Measurements from ENCODE around the gene TOX2. TPM values are rescaled to one million over a fixed set of nuclear protein-coding genes. Genes with fewer than 3 reads are reported as not detected.

Gene TOX2
- total RNA-seq, 2 donors from 2014 or later, result 1.1 to 3.5 TPM

DNA sequence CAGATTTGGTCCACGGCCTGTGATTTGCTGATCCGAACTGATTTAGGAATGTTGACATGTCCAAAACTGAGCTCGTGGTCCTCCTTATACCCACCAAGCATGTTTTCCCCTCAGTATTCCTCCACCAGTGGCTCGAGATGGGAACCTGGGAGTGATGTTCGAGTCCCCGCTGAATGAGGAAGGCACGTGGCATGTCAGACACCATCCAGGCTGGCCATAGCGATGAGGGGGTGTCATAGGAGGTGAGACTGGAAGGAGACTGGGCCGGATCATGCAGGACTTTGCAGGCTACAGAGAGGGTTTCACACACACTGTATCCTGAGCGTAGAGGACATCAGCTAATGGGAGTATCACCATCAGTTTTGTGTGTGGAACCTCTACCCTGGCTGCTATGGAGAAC is 78.2 kb downstream of the TOX2 start:
- Mint-ChIP-seq H3K4me1 (peaks cover 7% of the 10 kb centered on the region), H3K4me3 (no peak overlapping the region), H3K36me3 (ENCODE audit: low read depth) (no peaks in the 10 kb centered on the region), H3K27ac (no peak overlapping the region), H3K9me3 (no peaks in the 10 kb centered on the region), H3K27me3 (no peaks in the 10 kb centered on the region)
- ATAC-seq (replicated peaks), result no peak

DNA sequence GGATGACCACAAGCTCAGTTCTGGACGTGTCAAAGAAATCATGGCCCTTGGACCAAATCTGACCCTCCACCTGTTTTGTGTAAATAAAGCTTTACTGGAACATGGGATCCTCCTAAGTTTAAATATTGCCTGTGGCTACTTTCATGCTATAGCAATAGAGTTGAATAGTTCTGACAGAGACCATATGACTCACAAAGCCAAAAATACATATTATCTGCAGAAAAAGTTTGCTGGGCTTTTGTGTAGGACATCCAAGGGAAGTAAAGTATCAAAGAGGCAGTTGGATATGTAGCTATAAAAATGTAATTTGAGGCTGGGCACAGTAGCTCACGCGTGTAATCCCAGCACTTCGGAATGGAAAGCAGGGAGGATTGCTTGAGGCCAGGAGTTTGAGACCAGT is 78.9 kb downstream of the TOX2 start:
- H3K4me3 Mint-ChIP-seq, result no peak overlapping the region
- no peak overlapping the region for H3K27ac Mint-ChIP-seq
- H3K4me1 Mint-ChIP-seq, result peaks cover 2% of the 10 kb centered on the region
- no peaks in the 10 kb centered on the region for H3K36me3 Mint-ChIP-seq (ENCODE audit: low read depth)
- no peaks in the 10 kb centered on the region for H3K27me3 Mint-ChIP-seq
- no peaks in the 10 kb centered on the region for H3K9me3 Mint-ChIP-seq
- no peak for ATAC-seq (replicated peaks)

DNA sequence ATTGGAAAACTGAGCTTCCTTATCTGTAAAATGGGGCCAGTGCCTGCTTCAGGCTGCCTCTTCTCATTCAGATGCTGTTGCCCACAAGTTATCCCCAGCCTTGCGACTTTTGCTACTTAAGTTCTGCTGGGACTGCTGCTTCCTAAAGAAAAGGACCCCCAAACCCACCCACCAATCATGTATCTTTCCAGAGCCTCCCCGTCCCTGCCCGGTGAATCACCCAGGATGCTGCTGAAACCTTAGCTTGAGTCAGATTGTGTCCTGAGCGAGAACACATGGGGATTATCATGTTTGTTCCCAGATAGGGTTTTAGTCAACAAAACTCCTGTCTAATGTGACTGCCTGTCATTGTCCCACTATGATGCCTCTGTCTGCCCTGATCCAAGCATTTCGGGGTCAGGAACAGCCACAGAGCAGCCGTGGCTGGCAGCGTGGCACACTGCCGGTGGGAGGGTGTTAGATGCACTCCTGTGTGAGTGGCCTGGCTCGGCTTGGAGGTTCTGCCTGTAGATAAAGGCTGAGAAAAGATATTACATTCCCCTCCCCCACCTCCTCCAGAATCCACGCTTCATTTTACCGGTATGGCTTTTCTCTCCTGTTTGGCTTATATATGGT is 79.9 kb downstream of the TOX2 start:
- ATAC-seq (replicated peaks), result no peak
- Mint-ChIP-seq H3K4me1 (no peaks in the 10 kb centered on the region), H3K27me3 (peaks cover under 1% of the 10 kb centered on the region), H3K36me3 (ENCODE audit: low read depth) (no peaks in the 10 kb centered on the region), H3K4me3 (no peak overlapping the region), H3K9me3 (no peaks in the 10 kb centered on the region), H3K27ac (no peak overlapping the region)

DNA sequence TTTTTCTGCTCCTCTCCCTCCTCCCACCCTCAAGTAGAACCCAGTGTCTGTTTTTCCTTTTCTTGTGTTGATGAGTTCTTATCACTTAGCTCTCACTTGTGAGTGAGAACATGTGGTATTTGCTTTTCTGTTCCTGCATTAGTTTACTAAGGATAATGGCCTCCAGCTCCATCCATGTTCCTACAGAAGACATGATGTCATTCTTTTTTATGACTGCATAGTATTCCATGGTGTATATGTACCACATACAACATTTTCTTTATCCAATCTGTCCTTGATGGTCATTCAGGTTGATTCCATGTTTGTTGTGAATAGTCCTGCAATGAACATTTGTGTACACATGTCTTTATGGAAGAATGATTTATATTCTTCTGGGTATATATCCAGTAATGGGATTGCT is 81.0 kb downstream of the TOX2 start:
- Mint-ChIP-seq H3K27ac (no peak overlapping the region), H3K4me1 (no peaks in the 10 kb centered on the region), H3K9me3 (peaks cover 4% of the 10 kb centered on the region), H3K36me3 (ENCODE audit: low read depth) (no peaks in the 10 kb centered on the region), H3K4me3 (no peak overlapping the region), H3K27me3 (peaks cover 10% of the 10 kb centered on the region)
- ATAC-seq (replicated peaks), result no peak

DNA sequence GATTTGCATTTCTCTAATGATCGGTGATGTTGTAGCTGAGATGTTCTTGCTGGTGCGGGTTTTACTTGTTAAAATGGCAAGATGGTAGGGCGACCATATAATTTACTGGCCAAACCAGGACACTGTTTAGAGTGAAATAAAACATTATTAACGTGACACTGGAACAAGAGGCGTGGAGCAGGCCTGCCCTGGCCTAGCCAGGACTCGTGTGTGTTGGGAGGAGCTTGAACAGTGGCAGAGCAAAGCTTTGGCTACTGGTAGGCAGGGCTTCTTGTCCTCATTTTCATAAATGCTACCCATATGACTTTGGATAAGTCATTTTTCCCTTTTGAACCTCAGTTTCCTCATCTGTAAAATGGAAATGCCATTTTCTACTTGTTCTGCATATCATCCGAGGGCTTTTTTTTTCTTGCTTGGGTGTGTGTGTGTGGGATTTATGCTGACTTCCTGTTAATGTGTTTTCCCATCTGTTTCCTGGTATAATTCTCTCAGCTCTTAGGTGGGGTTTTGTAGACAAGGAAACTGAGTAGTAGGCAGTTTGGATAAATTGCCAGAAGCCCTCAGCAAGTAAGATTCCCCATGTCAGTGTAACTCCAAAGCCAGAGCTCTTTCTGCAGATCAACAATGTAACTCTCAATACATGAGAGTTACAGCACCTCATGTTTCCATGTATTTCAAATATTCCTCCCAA is 81.7 kb downstream of the TOX2 start:
- peaks cover 12% of the 10 kb centered on the region for H3K27me3 Mint-ChIP-seq

DNA sequence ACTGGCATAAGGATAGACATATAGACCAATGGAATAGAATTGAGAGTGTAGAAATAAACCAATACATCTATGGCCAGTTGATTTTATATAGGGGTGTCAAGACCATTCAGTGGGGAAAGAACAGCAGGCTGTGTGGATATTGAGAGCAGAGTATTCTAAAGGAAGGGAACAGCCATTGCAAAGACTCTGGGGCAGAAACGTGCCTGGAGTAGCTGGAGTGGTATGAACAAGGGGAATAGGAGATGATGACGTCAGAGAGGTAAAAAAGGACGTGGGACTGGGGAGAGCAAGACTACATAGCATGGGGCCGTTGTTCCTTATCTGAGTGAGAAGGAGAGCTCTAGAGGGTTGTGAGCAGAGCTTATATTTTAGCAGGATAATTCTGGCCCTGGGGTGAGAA is 85.2 kb downstream of the TOX2 start:
- H3K27ac Mint-ChIP-seq, result no peak overlapping the region
- H3K27me3 Mint-ChIP-seq, result peaks cover 27% of the 10 kb centered on the region
- H3K4me3 Mint-ChIP-seq, result no peak overlapping the region
- H3K36me3 Mint-ChIP-seq (ENCODE audit: low read depth), result no peaks in the 10 kb centered on the region
- peaks cover 4% of the 10 kb centered on the region for H3K9me3 Mint-ChIP-seq
- peaks cover 11% of the 10 kb centered on the region for H3K4me1 Mint-ChIP-seq
- no peak for ATAC-seq (replicated peaks)

More for the DNA sequence above, 81.7 kb downstream of the TOX2 start:
- H3K36me3 Mint-ChIP-seq (ENCODE audit: low read depth), result no peaks in the 10 kb centered on the region
- ATAC-seq (replicated peaks), result no peak
- H3K27ac Mint-ChIP-seq, result no peak overlapping the region
- no peak overlapping the region for H3K4me3 Mint-ChIP-seq
- peaks cover 4% of the 10 kb centered on the region for H3K9me3 Mint-ChIP-seq
- H3K4me1 Mint-ChIP-seq, result no peaks in the 10 kb centered on the region

GRCh38 chr20:44001667-44002596 is 87.3 kb downstream of the TOX2 start:
- H3K4me1 Mint-ChIP-seq, result peaks cover 11% of the 10 kb centered on the region
- peak overlapping the region; percentile 30 for H3K4me3 Mint-ChIP-seq
- ATAC-seq (replicated peaks), result peak; percentile 95
- peaks cover 4% of the 10 kb centered on the region for H3K9me3 Mint-ChIP-seq
- peak overlapping the region; percentile 63 for H3K27ac Mint-ChIP-seq
- H3K36me3 Mint-ChIP-seq (ENCODE audit: low read depth), result no peaks in the 10 kb centered on the region
- peaks cover 27% of the 10 kb centered on the region for H3K27me3 Mint-ChIP-seq

GRCh38 chr20:44002861-44003260 is 88.2 kb downstream of the TOX2 start:
- ATAC-seq (replicated peaks), result no peak
- H3K4me3 Mint-ChIP-seq, result no peak overlapping the region
- peaks cover 27% of the 10 kb centered on the region for H3K27me3 Mint-ChIP-seq
- H3K27ac Mint-ChIP-seq, result no peak overlapping the region
- H3K36me3 Mint-ChIP-seq (ENCODE audit: low read depth), result no peaks in the 10 kb centered on the region
- peaks cover 11% of the 10 kb centered on the region for H3K4me1 Mint-ChIP-seq
- peaks cover 4% of the 10 kb centered on the region for H3K9me3 Mint-ChIP-seq

DNA sequence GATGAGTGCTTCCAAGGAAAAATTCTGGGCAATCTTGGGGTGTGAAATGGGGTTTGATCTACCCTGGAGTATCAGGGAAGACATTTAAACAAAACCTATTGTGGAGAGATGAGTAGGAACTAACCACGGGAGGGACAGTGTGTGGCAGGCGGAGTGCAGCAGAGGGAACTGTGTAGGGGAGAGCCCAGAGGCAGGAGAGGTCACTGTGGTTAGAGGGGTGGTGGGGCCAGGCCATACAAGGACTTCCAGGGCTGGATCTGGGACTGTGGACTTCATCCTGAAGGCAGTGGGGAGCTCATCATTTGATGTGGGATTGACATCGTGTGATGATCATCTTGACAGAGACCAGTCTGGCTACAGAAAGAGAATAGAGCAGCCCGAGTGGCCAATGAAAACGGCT is 89.0 kb downstream of the TOX2 start:
- peaks cover 4% of the 10 kb centered on the region for H3K9me3 Mint-ChIP-seq
- H3K36me3 Mint-ChIP-seq (ENCODE audit: low read depth), result no peaks in the 10 kb centered on the region
- no peak for ATAC-seq (replicated peaks)

GRCh38 chr20:44004306-44004915 is 89.8 kb downstream of the TOX2 start:
- no peak overlapping the region for H3K4me3 Mint-ChIP-seq
- H3K27me3 Mint-ChIP-seq, result peaks cover 27% of the 10 kb centered on the region
- no peak overlapping the region for H3K27ac Mint-ChIP-seq
- peaks cover 4% of the 10 kb centered on the region for H3K9me3 Mint-ChIP-seq
- ATAC-seq (replicated peaks), result no peak
- no peaks in the 10 kb centered on the region for H3K36me3 Mint-ChIP-seq (ENCODE audit: low read depth)
- H3K4me1 Mint-ChIP-seq, result peaks cover 11% of the 10 kb centered on the region

More for the DNA sequence above, 89.0 kb downstream of the TOX2 start:
- no peak overlapping the region for H3K27ac Mint-ChIP-seq
- no peak overlapping the region for H3K4me3 Mint-ChIP-seq
- H3K4me1 Mint-ChIP-seq, result peaks cover 11% of the 10 kb centered on the region
- peaks cover 27% of the 10 kb centered on the region for H3K27me3 Mint-ChIP-seq

DNA sequence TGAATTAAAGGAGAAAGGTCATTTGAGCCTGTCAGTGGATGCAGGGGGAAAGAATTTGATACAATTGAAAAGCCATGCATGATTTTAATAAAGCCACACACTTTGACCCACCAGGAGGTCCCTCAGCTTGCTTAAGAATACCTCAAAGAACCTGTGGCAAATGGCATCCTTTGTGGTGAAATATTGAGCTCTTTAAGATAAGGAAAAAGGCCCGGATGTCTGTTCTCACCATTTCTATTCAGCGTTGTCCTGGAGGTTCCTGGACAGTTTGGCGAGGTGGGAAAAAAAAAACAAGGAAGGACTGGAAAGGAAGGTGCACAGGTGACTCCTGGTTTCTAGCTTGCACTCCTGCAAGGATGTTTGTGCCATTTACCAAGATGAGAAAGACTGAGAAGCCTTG is 91.0 kb downstream of the TOX2 start:
- ATAC-seq (replicated peaks), result no peak
- Mint-ChIP-seq H3K9me3 (no peaks in the 10 kb centered on the region), H3K27me3 (peaks cover 16% of the 10 kb centered on the region), H3K4me3 (no peak overlapping the region), H3K4me1 (peaks cover 11% of the 10 kb centered on the region), H3K27ac (no peak overlapping the region), H3K36me3 (ENCODE audit: low read depth) (no peaks in the 10 kb centered on the region)

- Mint-ChIP-seq H3K27ac (no peak overlapping the region), H3K4me1 (peaks cover 11% of the 10 kb centered on the region), H3K9me3 (no peaks in the 10 kb centered on the region), H3K36me3 (ENCODE audit: low read depth) (no peaks in the 10 kb centered on the region), H3K27me3 (peaks cover 18% of the 10 kb centered on the region), H3K4me3 (no peak overlapping the region)
- ATAC-seq (replicated peaks), result no peak
Observed at GRCh38 chr20:44006126-44006525, 91.5 kb downstream of the TOX2 start.

DNA sequence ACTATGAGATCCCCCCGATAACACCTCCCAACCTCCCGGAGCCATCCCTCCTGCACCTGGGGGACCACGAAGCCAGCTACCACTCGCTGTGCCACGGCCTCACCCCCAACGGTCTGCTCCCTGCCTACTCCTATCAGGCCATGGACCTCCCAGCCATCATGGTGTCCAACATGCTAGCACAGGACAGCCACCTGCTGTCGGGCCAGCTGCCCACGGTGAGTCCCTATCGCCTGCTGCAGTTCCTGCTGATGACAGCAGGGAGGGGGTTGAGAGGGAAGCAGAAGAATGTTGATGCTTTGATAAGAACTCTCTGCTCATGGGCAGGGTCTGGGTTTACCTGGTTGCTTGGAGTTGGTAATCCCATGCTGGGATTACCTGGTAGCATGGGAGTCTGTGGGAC is 91.9 kb downstream of the TOX2 start:
- Mint-ChIP-seq H3K27ac (no peak overlapping the region), H3K9me3 (no peaks in the 10 kb centered on the region), H3K4me3 (no peak overlapping the region), H3K36me3 (ENCODE audit: low read depth) (no peaks in the 10 kb centered on the region), H3K4me1 (peaks cover 10% of the 10 kb centered on the region), H3K27me3 (peaks cover 22% of the 10 kb centered on the region)
- no peak for ATAC-seq (replicated peaks)
